K562 (cell line): ENCODE measurements around the gene MAP4K5. TPM values are rescaled to one million over a fixed set of nuclear protein-coding genes. Genes with fewer than 3 reads are reported as not detected.

Source experiments
- ATAC-seq: fragments of 200-7000 bp; cut with Tn5 transposase; 3 replicates; pipeline ENCODE4 v1.9.1; 2020; ENCODE audit warnings: moderate library complexity
- BruUV-seq: library from RNA; stranded (reverse); fragments of 400-500 nt; replicated peaks from 2 replicates; lab custom pipeline; 2021; lab: Mats Ljungman, UMichigan
- CTCF ChIA-PET: fragments of 300-600 bp; formaldehyde crosslinking; extraction: SDS; loops from one replicate; lab custom pipeline; 2021; ENCODE audit warnings: low intra/inter-chr PET ratio; lab: Yijun Ruan, JAX
- POLR2A ChIA-PET: fragments of 300-600, 350-650 bp; sonication (Branson Sonifier 250); formaldehyde crosslinking; extraction: SDS; loops from one replicate; lab custom pipeline; 2021; ENCODE audit warnings: antibody characterized with exemption, inconsistent platforms; lab: Yijun Ruan, JAX
- DNase-seq, 4 experiments: peaks; one replicate each; pipeline versions ENCODE4 v3.0.0 to v3.0.0-alpha.2; 2011 to 2018; ENCODE audit warnings: low spot score in 3 of 4, mixed read lengths in 3 of 4; ENCODE audit errors: extremely low read depth in 1 of 4
- FAIRE-seq: peaks from 2 replicates; lab custom pipeline; 2011; peaks lifted over from hg19 to GRCh38; lab: Jason Lieb, UNC
- H2AFZ ChIP-seq: 2 replicates; pipeline ENCODE4 v1.6.0; 2011; ENCODE audit warnings: low read depth, low read length, control low read depth, inconsistent platforms
- H3K27ac ChIP-seq: fragments of 200-600 bp; 3 replicates; pipeline ENCODE4 v1.8.0; 2011; ENCODE audit warnings: low read depth, mild to moderate bottlenecking, control low read depth, inconsistent platforms, low read length, moderate library complexity, mixed read lengths; ENCODE audit errors: extremely low read depth
- H3K27me3 ChIP-seq, 2 experiments: fragments of 300-600 bp in 1 of 2; 2 replicates in 1 of 2; 3 replicates in 1 of 2; pipeline versions ENCODE4 v1.6.0 to v1.8.0; 2011; ENCODE audit warnings: inconsistent platforms in 2 of 2, low read length in 2 of 2, mild to moderate bottlenecking in 1 of 2, mixed read lengths in 1 of 2, moderate library complexity in 1 of 2; ENCODE audit not compliant: control insufficient read depth in 2 of 2, insufficient read depth in 2 of 2
- H3K36me3 ChIP-seq: fragments of 300-600 bp; 3 replicates; pipeline ENCODE4 v1.8.0; 2011; ENCODE audit warnings: mild to moderate bottlenecking, low read length, inconsistent platforms; ENCODE audit not compliant: control insufficient read depth, insufficient read depth
- H3K4me1 ChIP-seq, 2 experiments: fragments of 200-600 bp in 1 of 2; replicated peaks in 1 of 2; 2 replicates in 1 of 2; 3 replicates in 1 of 2; pipeline versions ENCODE4 v1.5.1 to v1.8.0; 2011; ENCODE audit warnings: inconsistent platforms in 2 of 2, low read length in 2 of 2, mild to moderate bottlenecking in 1 of 2, mixed read lengths in 1 of 2, moderate library complexity in 1 of 2; ENCODE audit not compliant: control insufficient read depth in 2 of 2, insufficient read depth in 2 of 2
- H3K4me2 ChIP-seq: 2 replicates; pipeline ENCODE4 v1.6.1; 2011; ENCODE audit warnings: low read length, control low read depth, inconsistent platforms, mixed read lengths; ENCODE audit not compliant: insufficient read depth
- H3K4me3 ChIP-seq: fragments of 200-600 bp; sonication (generic), shearing (Covaris generic); 2 replicates; pipeline ENCODE4 v1.5.1; 2016; ENCODE audit warnings: control low read depth, inconsistent platforms
- H3K79me2 ChIP-seq: fragments of 200-600 bp; 3 replicates; pipeline ENCODE4 v1.8.0; 2011; ENCODE audit warnings: low read length, inconsistent platforms; ENCODE audit not compliant: control insufficient read depth, insufficient read depth
- H3K9ac ChIP-seq, 2 experiments: 2 replicates each; pipeline versions ENCODE4 v1.6.0 to v1.6.1; 2011; ENCODE audit warnings: low read depth in 2 of 2, low read length in 2 of 2, control low read depth in 1 of 2, inconsistent platforms in 1 of 2, mild to moderate bottlenecking in 1 of 2, mixed read lengths in 1 of 2; ENCODE audit not compliant: insufficient read depth in 1 of 2
- H3K9me1 ChIP-seq: one replicate; pipeline ENCODE4 v1.6.0; 2011; ENCODE audit warnings: inconsistent platforms, mild to moderate bottlenecking, low read length, moderate library complexity; ENCODE audit not compliant: control insufficient read depth, insufficient read depth
- H3K9me3 ChIP-seq: replicated peaks from 2 replicates; pipeline ENCODE4 v1.5.1; 2011; ENCODE audit warnings: low read depth, low read length, inconsistent platforms; ENCODE audit not compliant: control insufficient read depth, insufficient read depth
- H4K20me1 ChIP-seq: replicated peaks from 2 replicates; pipeline ENCODE4 v1.6.1; 2011; ENCODE audit warnings: low read length, inconsistent platforms, mixed read lengths; ENCODE audit not compliant: control insufficient read depth, insufficient read depth
- ATF3 ChIP-seq, 2 experiments: fragments of 450-650 bp in 1 of 2; sonication (generic) in 1 of 2; formaldehyde crosslinking in 1 of 2; IDR thresholded peaks in 1 of 2; conservative IDR thresholded peaks in 1 of 2; 2 replicates each; pipeline versions ENCODE4 v1.6.1 to v1.8.1; 2016 to 2023; ENCODE audit warnings: mild to moderate bottlenecking in 2 of 2, moderate library complexity in 2 of 2, inconsistent platforms in 1 of 2, missing genetic modification reagents in 1 of 2
- CREB3 ChIP-seq: fragments of 450-650 bp; conservative IDR thresholded peaks from 2 replicates; pipeline ENCODE4 v1.6.1; 2016; ENCODE audit warnings: missing genetic modification characterization, low read depth, mild to moderate bottlenecking, missing compliant biosample characterization, moderate library complexity
- GATAD2A ChIP-seq: fragments of 450-650 bp; IDR thresholded peaks from 2 replicates; pipeline ENCODE4 v1.6.1; 2017
- MTA2 ChIP-seq: fragments of 450-650 bp; IDR thresholded peaks from 2 replicates; pipeline ENCODE4 v1.6.1; 2016; ENCODE audit warnings: low read depth
- MXI1 ChIP-seq: IDR thresholded peaks from 2 replicates; pipeline ENCODE4 v1.6.1; 2011; ENCODE audit warnings: low read depth, mild to moderate bottlenecking, improper control_type of control experiment, low read length
- TRIM24 ChIP-seq, 2 experiments: fragments of 450-650 bp; IDR thresholded peaks; 2 replicates each; pipeline ENCODE4 v1.6.1; 2016
- ZKSCAN3 ChIP-seq: fragments of 250-450 bp; sonication (Bioruptor Pico); IDR thresholded peaks from 2 replicates; pipeline ENCODE4 v1.4.0; 2020
- ZNF551 ChIP-seq: fragments of 250-450 bp; sonication (Bioruptor Pico); IDR thresholded peaks from 2 replicates; pipeline ENCODE4 v1.5.0; 2021; ENCODE audit warnings: mild to moderate bottlenecking, moderate library complexity
- ZNF644 ChIP-seq: fragments of 200-800 bp; sonication (Bioruptor generic); IDR thresholded peaks from 2 replicates; pipeline ENCODE4 v1.6.1; 2016; ENCODE audit warnings: low read depth, missing genetic modification characterization, missing compliant biosample characterization
- ZSCAN32 ChIP-seq: fragments of 450-650 bp; formaldehyde crosslinking; IDR thresholded peaks from 2 replicates; pipeline ENCODE4 v1.4.0; 2020; ENCODE audit warnings: mild to moderate bottlenecking, moderate library complexity
- WGBS: fragments of 100-300 bp; shearing (Covaris generic); methylation state at CpG from one replicate; pipeline ENCODE4 v1.1.6; 2016; ENCODE audit warnings: low coverage, mixed read lengths; ENCODE audit not compliant: insufficient coverage; ENCODE audit errors: missing lambda C conversion rate; 5-methylcytosine and 5-hydroxymethylcytosine counted together
- in situ Hi-C: fragments of 300-500 bp; cut with MboI; formaldehyde crosslinking; loops from 4 replicates; pipeline ENCODE4 v1.15.0; 2018; ENCODE audit warnings: inconsistent platforms, mixed read lengths
- intact Hi-C: fragments of 100-400 bp; cut with micrococcal nuclease; formaldehyde crosslinking; loops from 2 replicates; pipeline ENCODE4 v1.14.2; 2022
- polyA plus RNA-seq, 8 experiments: library from polyadenylated mRNA; depleted of rRNA in 4 of 8; stranded (reverse) in 5 of 8; unstranded in 3 of 8; fragments of >200 nt; fragmentation: Nextera tagmentation in 2 of 8; fragmentation: Illumina TruSeq in 1 of 8; extraction: Ambion mirVana in 2 of 8; extraction: Trizol in 1 of 8; gene quantifications; 2 replicates each; pipeline versions ENCODE4 v1.2.1 to v1.2.3, GENCODE V29; 2011 to 2014; ENCODE audit warnings: inconsistent platforms in 1 of 8, missing spikeins in 1 of 8
- total RNA-seq, 7 experiments: library from RNA; depleted of rRNA in 6 of 7; stranded (reverse); fragments of >200 nt in 6 of 7; fragmentation: Illumina TruSeq in 2 of 7; extraction: Trizol in 2 of 7; gene quantifications; 2 replicates each; pipeline versions ENCODE4 v1.2.1 to v1.2.3, GENCODE V29; 2011 to 2021; ENCODE audit warnings: low replicate concordance in 1 of 7
- TF ChIP-seq, protein P1 (sequence below): sonication (generic); formaldehyde crosslinking; IDR thresholded peaks from 2 replicates; pipeline ENCODE4 v1.8.0; 2022; ENCODE audit warnings: mild to moderate bottlenecking, missing genetic modification reagents

MAP4K5 gene
- total and polyA plus RNA-seq, 9 of the 15 experiments (the other 6 are each of a cell fraction or from before 2014, with no cell fraction given): 5.9 to 29.4 (median 18.0) TPM

- TF ChIP-seq CREB3 (tag) (no peak), ZNF644 (tag) (no peak), ZNF551 (CRISPR knock-in tag) (no peak), ZKSCAN3 (CRISPR knock-in tag) (no peak), MXI1 (no peak), ZSCAN32 (CRISPR knock-in tag) (no peak), TRIM24 (IDR thresholded peaks at IDR 0.05) (no peak), GATAD2A (no peak), MTA2 (no peak)
Observed at GRCh38 chr14:50550294-50550693, 17.9 kb upstream of the MAP4K5 start (continued).

DNA sequence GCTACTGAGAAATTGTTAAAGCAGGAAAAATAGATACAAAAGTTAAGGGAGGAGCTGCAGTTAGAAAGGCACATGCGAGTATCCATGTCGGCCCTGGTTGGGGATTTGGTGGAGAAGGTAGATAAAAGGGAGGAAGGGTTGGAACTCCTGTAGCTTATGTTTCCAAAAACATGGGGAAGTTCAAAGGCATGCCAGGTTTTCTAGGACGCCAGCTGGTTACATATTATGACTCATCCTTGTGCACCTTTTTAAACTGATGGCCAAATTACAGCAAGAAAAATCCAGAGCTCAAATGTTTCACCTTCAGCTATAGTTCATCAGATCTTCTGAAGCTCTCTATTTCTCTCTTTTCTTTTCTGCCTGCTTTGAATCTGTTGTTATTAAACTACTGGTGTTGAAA is 13.2 kb upstream of the MAP4K5 start:
- TF ChIP-seq, protein P1, sequence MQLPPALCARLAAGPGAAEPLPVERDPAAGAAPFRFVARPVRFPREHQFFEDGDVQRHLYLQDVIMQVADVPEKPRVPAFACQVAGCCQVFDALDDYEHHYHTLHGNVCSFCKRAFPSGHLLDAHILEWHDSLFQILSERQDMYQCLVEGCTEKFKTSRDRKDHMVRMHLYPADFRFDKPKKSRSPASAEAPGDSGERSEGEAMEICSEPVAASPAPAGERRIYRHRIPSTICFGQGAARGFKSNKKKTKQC (CRISPR knock-in tag): no peak
- peak; percentile 28; the same call in 1 of the 2 replicates for TF ChIP-seq ATF3 (IDR thresholded peaks at IDR 0.05)
- no peak for TF ChIP-seq ATF3 (CRISPR knock-in tag; conservative IDR thresholded peaks at IDR 0.05)
- DNase-seq (no peak), FAIRE-seq (no peak), ATAC-seq (no peak)
- POLR2A ChIA-PET: no interaction called here
- Histone ChIP-seq H4K20me1 (no peaks in the 10 kb centered on the region), H3K9ac (no peak overlapping the region), H3K4me3 (no peak overlapping the region), H3K4me1 (no peaks in the 10 kb centered on the region), H3K27ac (no peak overlapping the region), H3K36me3 (no peaks in the 10 kb centered on the region), H3K4me2 (no peak overlapping the region), H3K9me1 (no peaks in the 10 kb centered on the region), H3K27me3 (no peaks in the 10 kb centered on the region; a peak in 1 of 5 replicates), H3K9me3 (no peaks in the 10 kb centered on the region), H3K79me2 (no peaks in the 10 kb centered on the region), H2AFZ (no peak overlapping the region)
- WGBS: 0% methylated on average over 3 of the region's 3 CpGs
- in situ Hi-C loops (loop anchor here (25.0 kb wide), 1 partner anchor 683 kb away; the partner anchor contains the start of gene NEMF), intact Hi-C loops (no loop called here)
- CTCF ChIA-PET: interaction anchor here (0.7 kb wide), 1 partner anchor 34 kb away, joined by 3 read pairs; no protein-coding TSS in a partner anchor
- no TSS peak for BruUV-seq
